Sigmoid colon (tissue), 4 donors: Measurements from ENCODE around the gene NFKB2.

ENCODE experiments used
- CTCF ChIP-seq, 4 experiments: fragments of 450-650 bp in 3 of 4; fragments of 200-600 bp in 1 of 4; IDR thresholded peaks; one replicate each; pipeline ENCODE4 v1.5.1; 2016 to 2019; ENCODE audit warnings: antibody characterized with exemption in 4 of 4, mild to moderate bottlenecking in 3 of 4, moderate library complexity in 2 of 4
- EP300 ChIP-seq, 4 donors: sonication (generic); formaldehyde crosslinking; IDR thresholded peaks; one replicate each; pipeline ENCODE4 v1.6.1; 2017; ENCODE audit warnings: antibody characterized with exemption in 4 of 4
- POLR2A ChIP-seq, 2 donors: fragments of 450-650 bp; IDR thresholded peaks; one replicate each; pipeline ENCODE4 v1.6.1; 2016; ENCODE audit warnings: antibody characterized with exemption in 2 of 2, mild to moderate bottlenecking in 2 of 2, moderate library complexity in 2 of 2
- POLR2AphosphoS5 ChIP-seq, 4 donors: sonication (generic); formaldehyde crosslinking; IDR thresholded peaks; one replicate each; pipeline ENCODE4 v1.6.1; 2017; ENCODE audit warnings: antibody characterized with exemption in 4 of 4

- TF ChIP-seq CTCF (IDR thresholded peaks at IDR 0.05): no peak
- TF ChIP-seq EP300 (IDR thresholded peaks at IDR 0.05): no peak
- TF ChIP-seq POLR2A (IDR thresholded peaks at IDR 0.05): no peak
- peak; percentile 5 to 41 (median 22) for TF ChIP-seq POLR2AphosphoS5 (IDR thresholded peaks at IDR 0.05)
Observed at GRCh38 chr10:102398172-102399020, 2.9 kb downstream of the NFKB2 start.
